HL-60/S4 (cell line): ENCODE measurements around the gene C7orf57.
"Not testable (repeated sequence)": the region's sequence is repeated elsewhere in the genome, so short reads cannot be mapped to it uniquely, and the experiment has no call there.

Source experiments
- in situ Hi-C: fragments of 300-500 bp; cut with MboI; formaldehyde crosslinking; loops from 2 replicates; pipeline ENCODE4 v1.14.3; 2022; ENCODE audit warnings: low sequenced_read_pairs

Gene C7orf57

DNA sequence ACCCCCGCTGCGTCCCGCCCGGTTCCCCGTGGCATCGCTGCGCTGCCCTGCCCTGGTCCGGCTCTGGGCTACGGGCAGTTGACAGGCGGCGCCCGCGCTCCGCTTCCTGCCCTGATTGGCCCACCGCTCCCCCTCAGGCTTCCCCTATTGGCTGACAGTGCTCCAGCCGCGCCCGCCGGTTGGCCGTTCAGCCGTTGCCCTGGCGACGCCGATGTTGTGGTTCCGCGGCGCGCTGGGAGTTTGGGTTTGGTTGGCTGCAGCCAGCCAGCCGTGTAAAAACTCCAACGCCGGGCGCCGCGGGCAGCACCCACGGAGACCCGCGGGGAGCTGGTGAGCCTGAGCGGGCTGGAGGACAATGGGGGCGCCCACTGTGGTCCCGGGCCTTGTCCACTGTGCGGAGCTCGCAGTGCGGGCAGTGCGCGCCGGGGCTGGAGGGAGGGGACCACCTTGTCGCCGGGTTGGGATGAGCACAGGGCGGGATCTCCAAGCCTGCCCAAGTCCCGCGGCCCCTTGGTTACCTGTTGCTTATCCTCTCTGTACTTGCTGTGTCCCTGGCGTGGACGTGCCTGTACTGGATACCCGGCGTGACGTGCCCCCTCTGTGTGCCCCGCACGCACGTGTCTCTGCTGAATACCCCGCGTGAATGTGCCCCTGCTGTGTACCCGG is at the start of gene C7orf57:
Gene C7orf57, plus strand, starts transcription at position 243 of the 666 bp plus-strand sequence. CDS start 766 bp downstream, outside the sequence.
- in situ Hi-C loops, result no loop called here

DNA sequence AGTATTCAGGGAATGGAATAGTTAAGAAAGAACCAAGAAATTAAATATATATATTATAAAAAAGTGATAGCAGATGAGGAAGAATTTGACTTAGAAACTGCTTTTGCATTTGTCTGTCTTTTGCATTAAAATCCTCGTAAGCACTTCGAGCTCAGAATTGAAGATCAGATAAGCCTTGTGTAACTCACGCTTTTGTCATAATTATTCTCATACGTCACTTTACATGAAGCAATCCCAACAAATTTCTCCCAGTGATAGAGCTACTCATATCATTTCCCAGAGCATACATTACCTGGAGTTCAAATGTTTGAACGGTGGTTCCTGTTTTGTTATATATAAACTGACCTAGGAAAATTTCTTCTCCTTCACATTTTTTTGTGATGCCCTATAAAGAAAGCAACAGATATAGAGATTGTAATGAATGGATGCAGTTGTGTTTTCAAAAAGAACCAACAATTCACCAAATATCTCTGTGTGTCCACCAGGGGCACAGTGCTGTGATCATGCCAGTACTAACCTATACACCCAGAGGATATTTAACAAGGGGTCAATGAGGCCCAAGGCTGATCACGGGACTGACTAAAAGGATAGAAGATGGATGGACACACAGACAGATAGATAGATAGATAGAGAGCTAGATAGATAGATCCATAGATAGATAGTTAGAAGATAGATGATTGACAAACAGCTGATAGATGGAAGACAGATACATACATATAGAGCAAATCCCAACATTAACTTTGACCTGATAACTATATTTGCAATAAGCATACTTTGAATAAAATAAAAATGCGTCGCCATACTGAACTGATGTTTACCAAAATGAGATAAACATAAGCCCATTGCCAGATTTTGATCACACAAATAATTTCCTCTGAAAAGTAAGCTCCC is 46.6 kb upstream of the C7orf57 start:
- in situ Hi-C loops, result no loop called here

DNA sequence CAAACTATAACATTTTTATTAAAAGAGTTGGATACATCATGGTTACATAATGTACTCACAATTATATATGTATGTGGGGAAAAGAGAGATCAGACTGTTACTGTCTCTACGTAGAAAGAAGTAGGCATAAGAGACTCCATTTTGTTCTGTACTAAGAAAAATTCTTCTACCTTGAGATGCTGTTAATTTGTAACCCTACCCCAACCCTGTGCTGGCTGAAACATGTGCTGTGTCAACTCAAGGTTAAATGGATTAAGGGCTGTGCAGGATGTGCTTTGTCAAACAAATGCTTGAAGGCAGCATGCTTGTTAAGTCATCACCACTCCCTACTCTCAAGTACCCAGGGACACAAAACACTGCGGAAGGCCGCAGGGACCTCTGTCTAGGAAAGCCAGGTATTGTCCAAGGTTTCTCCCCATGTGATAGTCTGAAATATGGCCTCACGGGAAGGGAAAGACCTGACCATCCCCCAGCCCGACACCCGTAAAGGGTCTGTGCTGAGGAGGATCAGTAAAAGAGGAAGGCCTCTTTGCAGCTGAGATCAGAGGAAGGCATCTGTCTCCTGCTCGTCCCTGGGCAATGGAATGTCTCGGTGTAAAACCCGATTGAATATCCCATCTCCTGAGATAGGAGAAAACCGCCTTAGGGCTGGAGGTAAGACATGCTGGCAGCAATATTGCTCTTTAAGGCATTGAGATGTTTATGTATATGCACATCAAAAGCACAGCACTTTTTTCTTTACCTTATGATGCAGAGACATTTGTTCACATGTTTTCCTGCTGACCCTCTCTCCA is 45.5 kb upstream of the C7orf57 start:
- in situ Hi-C loops, result loop anchor here (10.0 kb wide), 1 partner anchor 125 kb away; no protein-coding TSS in a partner anchor

DNA sequence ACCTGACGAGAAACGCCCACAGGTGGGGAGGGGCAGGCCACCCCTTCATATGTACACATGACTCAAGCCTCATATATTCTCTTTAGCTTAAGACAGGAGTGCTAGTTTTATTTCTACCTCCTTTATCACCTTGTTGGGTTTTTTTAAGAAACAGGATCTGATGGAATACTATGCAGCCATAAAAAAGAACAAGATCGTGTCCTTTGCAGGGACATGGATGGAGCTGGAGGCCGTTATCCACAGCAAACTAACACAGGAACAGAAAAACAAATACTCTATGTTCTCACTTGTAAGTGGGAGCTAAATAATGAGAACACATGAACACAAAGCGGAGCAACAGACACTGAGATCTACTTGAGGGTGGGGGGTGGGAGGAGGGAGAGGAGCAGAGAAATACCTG is 44.8 kb upstream of the C7orf57 start:
- in situ Hi-C loops, result loop anchor here (10.0 kb wide), 1 partner anchor 124 kb away; no protein-coding TSS in a partner anchor

DNA sequence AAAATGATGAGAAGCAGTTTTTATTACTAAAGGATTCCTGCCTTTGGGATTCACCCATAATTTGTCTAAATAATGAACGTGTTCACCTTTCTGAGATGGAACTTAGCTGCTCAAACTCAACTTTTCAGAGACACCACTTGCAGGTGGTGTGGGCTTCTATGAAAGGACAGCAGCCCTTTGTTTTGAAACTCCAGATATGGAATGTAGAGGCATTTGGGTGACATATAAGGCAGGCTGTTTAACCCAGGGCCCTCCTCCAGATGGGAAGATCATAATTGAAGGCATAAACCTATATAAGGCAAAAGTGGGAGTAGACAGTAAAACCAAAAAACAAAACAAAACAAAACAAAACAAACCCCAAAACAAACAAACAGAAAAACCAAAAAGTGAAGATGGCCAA is 44.1 kb upstream of the C7orf57 start:
- in situ Hi-C loops, result loop anchor here (10.0 kb wide), 1 partner anchor 124 kb away; no protein-coding TSS in a partner anchor

DNA sequence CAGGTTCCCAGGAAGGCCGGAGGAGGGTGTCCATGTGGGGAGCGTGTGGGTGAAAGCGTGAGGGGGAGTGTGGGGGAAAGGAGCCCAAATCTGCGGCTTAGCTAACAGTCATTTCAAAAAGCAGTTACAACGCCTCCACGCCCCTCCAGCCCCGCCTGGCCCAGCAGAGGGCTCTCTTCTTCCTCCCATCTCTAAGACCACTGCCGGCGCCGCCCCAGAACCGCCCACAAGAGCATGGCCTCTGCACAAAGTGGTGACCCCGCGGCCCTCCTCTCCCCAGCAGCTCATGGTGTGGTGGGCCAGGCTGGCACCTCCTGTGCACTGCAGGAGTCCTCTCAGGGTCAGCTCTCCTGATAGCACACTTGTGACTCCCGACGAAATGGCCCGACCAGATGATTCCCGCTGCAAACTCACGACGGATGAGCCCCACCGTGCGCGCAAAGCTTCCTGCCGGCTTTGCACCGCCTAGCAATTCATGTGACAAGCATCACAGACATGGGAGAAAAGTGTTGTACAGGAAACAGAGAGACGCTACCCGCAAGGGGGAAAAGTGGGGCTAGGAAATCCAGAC is 43.5 kb upstream of the C7orf57 start:
- in situ Hi-C loops, result loop anchor here (10.0 kb wide), 1 partner anchor 123 kb away; no protein-coding TSS in a partner anchor

DNA sequence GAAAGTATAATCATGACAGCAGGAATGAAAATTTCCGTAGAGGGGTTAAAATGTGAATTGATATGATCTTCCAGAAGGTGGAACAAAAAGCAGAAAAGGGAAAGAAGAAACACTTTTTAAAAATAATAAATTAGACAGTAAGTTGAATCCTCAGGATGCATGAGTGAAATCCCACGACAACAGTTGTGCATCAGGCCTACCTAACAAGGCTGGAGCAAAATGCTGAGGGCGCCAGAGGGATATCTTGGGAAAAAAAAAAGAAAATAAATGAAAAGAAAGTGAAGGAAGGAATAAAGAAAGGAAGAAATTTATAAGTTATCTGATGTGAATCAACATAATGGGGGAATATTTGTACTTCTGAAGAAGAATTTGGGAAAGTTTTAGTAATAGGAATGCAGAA is 42.9 kb upstream of the C7orf57 start:
- in situ Hi-C loops, result loop anchor here (10.0 kb wide), 1 partner anchor 122 kb away; no protein-coding TSS in a partner anchor

DNA sequence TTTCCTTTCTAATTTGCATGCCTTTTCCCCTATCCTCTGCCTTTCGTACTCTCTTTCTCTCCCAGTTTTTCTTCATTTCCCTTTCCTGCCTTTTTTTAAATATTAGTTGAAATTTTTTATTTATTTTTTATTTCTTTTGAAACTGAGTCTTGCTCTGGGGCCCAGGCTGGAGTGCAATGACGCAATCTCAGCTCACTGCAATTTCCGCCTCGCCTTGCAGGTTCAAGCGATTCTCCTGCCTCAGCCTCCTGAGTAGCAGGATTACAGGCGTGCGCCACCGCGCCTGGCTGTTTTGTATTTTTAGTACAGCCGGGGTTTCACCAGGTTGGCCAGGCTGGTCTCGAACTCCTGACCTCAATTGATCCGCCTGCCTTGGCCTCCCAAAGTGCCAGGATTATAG is 35.9 kb upstream of the C7orf57 start:
- in situ Hi-C loops, result loop anchor here (10.0 kb wide), 1 partner anchor 115 kb away; no protein-coding TSS in a partner anchor

DNA sequence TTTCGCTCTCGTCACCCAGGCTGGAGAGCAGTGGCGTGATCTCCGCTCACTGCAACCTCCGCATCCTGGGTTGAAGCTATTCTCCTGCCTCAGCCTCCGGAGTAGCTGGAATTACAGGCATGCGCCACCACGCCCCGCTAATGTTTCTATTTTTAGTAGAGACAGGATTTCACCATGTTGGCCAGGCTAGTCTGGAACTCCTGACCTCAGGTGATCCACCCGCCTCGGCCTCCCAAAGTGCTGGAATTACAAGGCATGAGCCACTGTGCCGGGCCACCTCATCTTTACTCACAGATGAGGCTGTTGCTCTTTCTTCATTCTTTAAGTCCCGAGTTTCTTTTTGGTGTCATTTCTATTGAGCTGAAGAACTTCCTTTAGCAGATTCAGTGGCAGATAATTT is 35.2 kb upstream of the C7orf57 start:
- in situ Hi-C loops, result not testable (repeated sequence)

DNA sequence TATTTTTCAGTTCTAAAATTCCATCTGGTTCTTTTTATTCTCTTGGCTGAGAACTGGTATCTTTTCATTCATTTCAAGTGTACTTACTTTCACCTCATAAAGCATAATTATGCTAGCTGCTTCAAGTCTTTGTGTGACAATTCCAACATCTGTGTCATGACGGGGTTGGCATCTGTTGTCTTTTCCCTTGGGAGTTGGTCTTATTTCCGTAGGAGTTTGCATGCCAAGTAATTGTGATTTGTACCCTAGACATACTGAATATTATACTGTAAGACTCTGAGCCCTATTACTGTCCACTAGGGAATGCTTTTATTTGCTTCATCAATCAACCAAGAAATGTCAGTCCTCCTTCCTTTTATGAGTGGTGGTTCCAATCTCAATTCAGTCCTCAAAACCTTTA is 31.3 kb upstream of the C7orf57 start:
- in situ Hi-C loops, result no loop called here

DNA sequence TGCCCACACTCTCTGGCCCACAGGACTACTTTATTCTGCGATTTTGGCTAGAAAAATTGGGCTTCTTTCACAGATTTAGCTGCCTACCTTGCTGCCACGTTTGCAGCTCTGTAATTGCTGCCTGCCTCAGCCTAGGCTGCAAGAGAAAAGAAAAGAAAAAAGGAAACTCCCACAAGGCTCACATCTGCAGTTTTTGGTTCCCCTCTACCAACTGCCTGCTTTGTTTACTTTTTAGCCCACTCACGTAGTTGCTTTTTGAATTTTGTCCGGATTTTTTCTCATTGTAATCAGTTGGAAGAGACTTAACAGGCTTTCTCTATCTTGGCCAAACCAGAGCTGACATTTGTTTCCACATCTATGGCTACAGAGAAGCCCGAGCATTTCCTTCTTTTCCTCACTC is 30.7 kb upstream of the C7orf57 start:
- in situ Hi-C loops, result no loop called here

DNA sequence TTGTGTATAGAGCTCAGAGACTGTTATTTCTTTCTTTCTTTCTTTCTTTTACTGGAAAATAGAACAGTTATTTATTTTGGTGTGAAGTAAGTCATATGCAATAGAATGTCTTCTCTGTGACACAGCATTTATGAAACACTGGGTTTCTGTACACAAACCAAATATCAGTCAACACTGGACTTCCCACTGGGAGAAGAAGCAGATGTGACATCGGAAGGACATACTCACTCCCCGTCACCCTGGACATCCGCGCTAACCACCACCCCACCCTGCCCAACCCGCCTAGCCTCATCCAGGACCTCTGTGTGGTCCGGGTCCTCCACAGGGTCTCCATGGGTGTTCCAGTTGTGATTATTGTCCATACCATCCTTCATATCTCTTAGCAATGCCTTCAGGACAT is 28.5 kb upstream of the C7orf57 start:
- in situ Hi-C loops, result no loop called here

DNA sequence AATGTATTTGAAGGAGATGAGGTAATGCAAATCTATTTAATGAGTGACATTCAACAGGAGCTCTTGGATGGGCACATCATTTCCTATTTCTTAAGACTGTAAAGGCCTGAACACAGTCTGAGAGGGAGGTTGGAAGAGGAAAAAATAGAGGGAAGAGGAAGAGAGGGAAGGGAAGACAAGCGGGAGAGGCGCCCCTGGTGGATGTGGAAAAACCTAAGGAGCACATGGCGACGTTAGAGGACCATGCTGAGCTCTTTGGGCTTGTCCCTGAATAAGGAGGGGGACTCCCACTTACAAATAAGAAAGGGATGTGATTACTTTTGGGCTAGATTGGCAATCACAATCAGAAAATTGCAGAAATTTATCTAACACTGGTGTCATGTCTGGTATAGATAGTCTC is 26.1 kb upstream of the C7orf57 start:
- in situ Hi-C loops, result no loop called here

DNA sequence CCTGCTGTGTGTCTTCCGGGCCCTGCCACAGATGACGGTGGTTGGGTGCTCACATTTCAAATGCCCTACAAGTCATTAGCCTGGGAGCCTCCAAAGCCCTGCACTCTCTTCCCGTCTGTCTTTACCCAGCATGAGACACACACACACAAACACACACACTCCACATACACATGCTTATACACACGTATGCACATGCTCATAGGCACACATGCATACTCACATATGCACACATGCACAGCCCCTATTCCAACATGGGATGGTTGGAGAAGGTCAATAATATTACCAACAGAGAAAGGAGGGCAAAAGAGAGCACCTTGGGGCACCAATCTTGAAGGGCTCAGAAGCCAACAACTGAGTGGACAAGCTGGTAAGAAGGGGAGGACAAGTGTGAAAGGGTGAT is 25.4 kb upstream of the C7orf57 start:
- in situ Hi-C loops, result no loop called here

DNA sequence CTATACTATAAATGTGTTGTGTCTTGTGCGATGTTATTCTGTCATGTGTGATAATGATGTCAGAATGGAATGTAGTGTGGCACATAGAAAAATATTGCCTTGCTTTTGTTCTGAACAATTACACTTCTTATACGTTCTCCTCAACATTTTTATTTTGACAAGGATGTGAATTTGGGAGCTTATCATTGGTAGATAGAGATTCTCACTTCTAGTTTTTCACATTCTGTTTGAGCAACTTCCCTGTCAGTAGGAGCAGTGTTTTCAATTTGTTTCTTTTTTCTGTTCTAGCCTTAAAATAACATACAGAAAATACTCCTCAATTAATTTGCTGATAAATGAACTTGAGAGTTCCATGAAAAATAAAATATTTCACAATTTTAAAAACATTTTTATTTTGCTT is 24.0 kb upstream of the C7orf57 start:
- in situ Hi-C loops, result no loop called here

DNA sequence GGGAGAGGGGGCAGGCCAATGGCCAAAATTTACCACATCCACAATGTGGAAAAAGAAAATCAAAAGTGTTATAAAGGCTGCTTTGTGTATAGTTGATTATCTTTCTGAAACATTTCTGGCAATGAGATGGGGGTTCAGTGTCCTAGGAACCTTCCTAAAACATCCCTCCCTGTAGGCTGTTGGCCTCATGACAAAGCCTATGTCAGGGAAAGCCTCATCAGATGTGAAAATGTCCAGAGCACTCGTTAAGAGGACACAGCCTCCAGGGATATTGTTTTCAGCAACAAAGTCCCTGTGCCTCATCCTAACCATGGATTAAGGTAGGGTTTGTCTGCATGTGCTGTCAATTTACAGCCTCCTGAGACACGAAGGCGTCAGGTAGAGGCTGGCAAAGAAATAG is 23.4 kb upstream of the C7orf57 start:
- in situ Hi-C loops, result no loop called here

DNA sequence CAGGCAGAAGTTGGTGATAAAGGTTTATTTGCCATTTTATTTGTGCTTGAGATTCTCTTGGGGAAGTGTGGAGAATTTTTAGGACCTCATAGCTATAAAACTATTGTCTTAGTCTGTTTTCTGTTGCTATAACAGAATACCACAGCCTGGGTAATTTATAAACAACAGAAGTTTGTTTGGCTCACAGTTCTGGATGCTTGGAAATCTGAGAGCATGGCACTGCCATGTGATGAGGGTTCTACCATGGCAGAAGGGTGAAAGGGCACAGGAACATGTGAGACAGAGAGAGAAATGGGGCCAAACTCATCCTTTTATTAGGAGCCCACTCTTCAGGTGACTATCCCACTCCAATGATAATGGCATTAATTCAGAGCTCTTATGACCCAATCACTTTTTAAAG is 18.7 kb upstream of the C7orf57 start:
- in situ Hi-C loops, result no loop called here

DNA sequence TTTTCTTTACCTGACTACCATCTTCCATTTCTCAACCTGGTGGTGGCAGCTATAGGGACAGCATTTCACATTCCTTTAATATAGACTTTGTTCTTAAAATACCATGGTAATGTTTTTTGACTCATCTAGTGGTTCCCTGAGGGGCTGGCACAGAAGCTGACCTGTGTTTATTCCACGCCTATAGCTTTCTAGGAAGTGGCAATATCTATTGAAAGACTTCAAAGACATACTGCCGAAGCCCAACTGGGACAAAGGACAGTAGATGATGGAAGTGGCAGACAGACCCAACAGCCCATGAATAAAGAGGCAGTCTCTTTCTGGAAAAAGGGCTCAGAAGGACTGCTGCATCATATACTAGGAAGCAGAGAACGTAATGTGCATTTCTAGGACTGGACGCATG is 17.7 kb upstream of the C7orf57 start:
- in situ Hi-C loops, result no loop called here

DNA sequence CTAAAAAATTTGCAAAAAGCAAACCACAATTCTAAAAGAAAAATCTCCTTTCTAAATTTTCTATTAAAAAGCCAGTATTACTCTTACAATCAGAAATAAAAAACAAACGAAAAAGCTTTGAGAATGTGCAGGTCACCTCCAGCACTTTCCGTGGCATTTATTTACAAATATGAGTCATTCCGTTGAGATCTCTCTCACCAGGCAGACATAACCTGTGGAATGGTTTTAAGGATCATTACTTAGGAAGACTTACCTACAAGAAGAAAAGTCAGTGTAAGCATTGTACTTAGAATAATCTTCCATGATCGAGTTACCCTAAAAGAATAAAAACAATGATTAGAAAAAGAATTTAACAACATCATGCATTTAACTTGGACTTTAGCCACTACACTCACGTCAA is 9.7 kb upstream of the C7orf57 start:
- in situ Hi-C loops, result no loop called here

DNA sequence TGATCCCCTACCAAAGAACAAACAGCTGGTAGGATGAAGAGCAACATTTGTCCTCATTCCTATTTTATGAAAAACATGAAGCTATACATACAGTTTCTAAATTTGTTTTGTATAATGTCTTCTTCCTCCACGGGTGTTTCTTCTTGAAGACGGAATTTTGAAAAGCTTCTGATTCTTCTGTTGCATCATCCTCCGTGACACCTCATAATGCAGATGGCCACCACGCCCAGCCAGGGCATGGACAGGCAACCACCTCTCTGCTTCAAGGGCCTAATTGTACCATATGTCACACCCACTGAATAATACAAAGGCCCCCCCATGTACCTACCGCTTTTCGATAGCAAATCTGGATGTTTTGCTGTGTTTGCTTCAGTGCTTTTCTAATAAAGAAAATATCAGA is 6.4 kb upstream of the C7orf57 start, which contains the start of gene SUN3:
Gene SUN3, minus strand, starts transcription at position 170 of the 400 bp plus-strand sequence. Its CDS starts 169 bp downstream, at position 1.
- in situ Hi-C loops, result no loop called here

DNA sequence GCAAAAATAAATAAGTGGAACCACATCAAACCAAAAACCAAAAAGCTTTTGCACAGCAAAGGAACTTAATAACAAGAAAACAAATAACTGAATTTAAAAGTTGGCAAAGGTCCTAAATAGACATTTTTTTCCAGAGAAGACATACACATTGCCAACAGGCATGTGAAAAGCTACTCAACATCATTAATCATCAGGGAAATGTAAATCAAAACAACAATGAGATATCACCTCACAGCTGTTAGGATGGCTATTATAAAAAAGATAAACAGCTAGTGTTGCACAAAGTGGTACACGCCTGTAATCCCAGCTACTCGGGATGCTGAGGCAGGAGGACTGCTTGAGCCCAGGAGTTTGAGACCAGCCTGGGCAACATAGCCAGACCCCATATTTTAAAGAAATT is 4.2 kb upstream of the C7orf57 start:
- in situ Hi-C loops, result no loop called here
